Measurements from ENCODE around the gene BFAR.

DNA sequence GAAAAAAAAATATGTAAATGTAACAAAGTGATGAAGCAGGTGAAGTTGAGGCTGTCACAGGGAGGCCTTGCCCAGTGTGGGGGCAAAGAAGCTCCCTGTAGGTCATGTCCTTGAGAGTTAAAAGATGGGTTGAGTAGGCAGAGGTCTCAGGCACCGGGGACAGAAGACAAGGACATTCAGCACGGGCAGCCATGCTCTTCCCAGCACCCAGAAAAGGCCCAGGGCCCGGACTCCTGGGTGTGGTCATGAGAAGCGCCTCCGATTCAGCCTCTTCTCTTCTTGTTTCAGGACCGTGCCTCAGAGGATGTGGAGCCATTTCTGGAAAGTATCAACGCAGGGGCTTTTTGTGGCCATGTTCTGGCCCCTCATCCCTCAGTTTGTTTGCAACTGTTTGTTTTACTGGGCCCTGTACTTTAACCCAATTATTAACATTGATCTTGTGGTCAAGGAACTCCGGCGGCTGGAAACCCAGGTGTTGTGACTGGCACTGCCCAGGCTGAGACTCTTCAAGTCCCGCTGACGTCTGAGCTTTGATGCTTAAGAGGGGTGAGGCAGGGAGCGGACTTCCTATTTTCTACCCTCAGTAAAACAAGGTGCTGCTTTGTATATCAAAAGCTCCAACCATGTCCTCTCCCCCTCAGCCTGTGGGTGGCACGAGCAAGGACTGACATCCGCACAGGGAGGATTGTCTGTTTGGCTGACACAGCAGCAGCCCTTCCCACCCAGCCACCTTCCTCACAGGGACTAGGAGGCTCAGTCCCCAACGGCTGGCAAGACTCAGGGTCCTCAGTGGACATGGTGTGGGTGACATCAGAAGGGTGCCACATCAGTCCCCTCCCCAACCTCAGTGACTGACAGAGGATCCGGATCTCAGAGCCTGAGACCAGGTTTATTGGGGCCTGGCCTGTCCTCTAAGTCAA, 34.9 kb downstream of the BFAR start:
- TF ChIP-seq POLR2A (IDR thresholded peaks at IDR 0.05; ENCODE audit: low read depth, low read length) (no peak), TAF1 (IDR thresholded peaks at IDR 0.05; ENCODE audit: borderline replicate concordance, low read depth, low read length) (no peak)

All from GM12892 (cell line).